AG08396 (cell line): Measurements from ENCODE around the gene PYHIN1.

Experiments used
- DNase-seq: peaks from one replicate; pipeline ENCODE4 v3.0.0; 2012; ENCODE audit warnings: low spot score, mixed read lengths

Gene PYHIN1

DNA sequence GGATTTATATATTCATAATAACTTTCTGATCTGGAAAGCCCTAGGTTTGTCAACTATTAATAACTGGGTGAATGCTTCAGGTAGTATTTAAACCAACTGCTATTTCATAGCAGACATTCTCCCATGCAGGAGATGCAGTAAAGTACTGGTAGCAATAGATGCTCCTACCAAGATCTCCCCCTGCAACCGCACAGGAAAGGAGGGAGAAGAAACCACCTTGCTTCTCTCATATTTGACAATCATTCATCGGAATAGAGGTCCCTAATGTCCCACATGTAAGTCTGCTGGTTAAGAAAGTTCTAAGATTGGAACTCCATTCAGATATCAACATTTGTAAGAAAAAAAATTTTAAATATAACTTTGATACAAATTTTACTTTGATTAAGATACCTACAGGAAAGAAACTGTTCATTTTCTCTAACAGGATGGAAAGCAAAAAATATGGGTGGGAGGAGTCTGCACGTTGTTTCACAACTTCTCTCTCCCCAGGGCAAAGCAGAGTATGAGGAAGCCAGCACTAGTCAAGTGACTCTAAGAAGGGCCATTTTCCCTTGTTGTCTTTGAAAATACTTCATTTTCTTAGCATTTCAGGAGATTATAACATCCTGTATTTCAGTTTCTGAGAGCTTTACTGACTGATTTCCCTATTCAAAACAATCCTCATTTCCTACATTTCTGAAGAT lies at the start of gene PYHIN1:
TSS of gene PYHIN1 (plus strand) at position 498 of the 683 bp plus-strand sequence. CDS start 5,359 bp downstream, outside the sequence.
- no peak for DNase-seq

- DNase-seq: no peak
Measured at GRCh38 chr1:158893654-158894053, 37.7 kb upstream of the PYHIN1 start.

DNA sequence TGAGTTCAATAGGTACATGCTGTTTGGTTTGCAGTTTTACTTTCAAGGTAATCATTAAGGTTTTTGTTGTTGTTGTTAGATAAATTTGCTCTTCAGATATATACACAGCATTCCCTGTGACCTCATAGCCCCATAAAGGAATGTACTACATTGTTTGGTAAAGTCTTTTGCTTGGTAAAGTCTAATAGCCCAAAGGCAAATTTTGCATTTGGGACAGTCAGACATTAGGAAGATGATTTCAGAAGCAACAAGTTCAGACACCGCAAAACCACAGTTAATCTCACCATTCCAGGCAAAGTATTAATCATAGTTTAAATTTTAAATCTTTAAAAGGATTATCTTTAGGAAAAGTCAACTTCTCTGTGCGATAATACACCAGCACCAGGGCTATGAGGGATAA lies 32.6 kb upstream of the PYHIN1 start:
- no peak for DNase-seq

- DNase-seq: no peak
Measured at GRCh38 chr1:158901623-158902022, 29.7 kb upstream of the PYHIN1 start.

DNA sequence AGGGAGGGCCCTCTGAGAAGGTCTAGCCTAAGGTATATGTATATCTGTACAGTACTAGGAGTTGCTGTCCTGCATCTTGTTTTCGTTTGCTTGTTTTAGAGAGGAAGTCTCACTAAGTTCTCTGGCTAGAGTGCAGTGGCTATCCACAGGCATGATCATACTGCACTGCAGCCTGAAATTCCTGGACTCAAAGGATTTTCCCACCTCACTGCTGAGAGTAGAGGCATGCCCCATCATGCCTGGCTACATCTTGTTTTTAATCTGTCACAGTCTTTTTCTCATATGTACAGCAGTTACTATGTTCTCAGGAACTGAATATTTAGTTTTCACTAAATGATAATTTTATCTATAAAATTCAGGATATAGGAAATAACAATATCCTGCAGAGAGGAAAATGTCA lies 15.3 kb upstream of the PYHIN1 start:
- no peak for DNase-seq

DNA sequence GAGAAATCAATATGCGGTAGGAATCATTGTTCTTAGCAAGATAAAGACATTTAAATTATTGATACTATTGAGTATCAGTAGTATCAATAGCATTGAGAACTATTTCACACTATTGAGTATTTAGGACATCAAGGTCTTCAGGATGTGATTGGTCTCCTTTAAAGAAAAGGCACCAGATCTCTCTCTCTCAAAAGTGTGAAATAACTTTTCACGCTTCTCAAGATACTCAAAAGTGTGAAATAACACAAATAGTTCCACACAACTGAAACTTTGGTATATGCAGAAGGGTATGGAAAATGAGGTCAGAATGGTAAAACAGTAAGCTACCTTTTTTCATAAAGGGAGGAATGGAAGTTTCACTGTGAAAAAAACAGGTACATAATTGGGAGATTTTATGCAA lies 6.7 kb upstream of the PYHIN1 start:
- DNase-seq: no peak

DNA sequence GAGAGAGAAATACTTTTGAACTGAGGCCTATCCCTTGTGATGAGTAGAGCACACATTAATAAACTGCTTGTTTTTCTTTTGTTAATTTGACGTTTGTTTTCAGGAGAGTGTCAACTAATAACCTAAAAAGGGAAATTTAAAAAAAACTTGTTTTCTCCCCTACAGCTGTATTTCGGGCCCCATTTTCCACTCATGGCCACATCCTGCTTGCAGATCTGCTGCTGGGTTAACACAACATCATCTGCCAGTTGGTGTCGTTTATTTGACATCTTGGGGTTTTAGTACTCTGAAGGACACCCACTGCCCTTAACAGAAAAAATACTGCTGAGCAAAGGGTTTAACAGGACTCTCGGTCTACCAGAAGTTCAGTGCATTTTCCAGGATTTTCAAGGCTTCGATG lies 848 bp upstream of the PYHIN1 start:
- no peak for DNase-seq

- no peak for DNase-seq
Measured at GRCh38 chr1:158932171-158932570, 819 bp downstream of the PYHIN1 start.

DNA sequence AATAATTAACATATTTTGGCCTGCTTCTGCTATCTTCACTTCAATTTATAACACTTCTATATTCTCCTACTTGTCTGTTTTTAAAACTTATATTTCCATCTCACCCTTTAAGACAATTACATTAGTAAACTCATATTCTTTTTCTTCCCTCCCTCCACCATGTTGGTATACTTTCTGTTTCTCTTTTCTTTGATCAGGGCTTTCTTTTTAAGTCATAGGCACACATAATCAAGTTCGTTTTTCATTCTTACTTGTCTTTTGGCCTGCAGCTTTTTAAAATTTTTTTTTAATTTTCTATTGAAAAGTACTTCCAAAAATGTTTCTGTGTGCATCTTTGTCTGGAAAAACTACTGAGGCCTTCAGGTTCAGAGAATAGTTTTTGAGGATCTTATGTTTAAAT lies 2.3 kb downstream of the PYHIN1 start:
- DNase-seq: no peak

DNA sequence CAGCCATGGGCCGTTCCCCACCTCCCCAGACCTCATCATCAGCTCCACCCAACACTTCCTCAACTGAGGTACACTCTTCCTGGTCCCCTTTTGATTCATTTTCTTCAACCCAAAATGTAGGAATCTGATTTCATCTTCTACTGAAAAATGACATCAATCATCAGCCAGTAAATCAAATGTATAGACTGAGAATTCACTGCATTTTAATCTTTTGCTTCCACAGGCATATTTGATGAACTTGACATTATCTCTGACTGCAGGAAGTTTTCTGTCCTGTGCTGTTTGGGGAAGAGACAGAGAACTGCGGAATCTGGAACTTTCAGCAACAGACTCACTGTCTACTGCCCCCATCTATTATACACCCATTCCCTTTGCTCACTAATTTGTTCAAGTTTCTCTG lies 7.8 kb downstream of the PYHIN1 start:
- no peak for DNase-seq

- no peak for DNase-seq
Measured at GRCh38 chr1:158941317-158941716, 10.0 kb downstream of the PYHIN1 start.

DNA sequence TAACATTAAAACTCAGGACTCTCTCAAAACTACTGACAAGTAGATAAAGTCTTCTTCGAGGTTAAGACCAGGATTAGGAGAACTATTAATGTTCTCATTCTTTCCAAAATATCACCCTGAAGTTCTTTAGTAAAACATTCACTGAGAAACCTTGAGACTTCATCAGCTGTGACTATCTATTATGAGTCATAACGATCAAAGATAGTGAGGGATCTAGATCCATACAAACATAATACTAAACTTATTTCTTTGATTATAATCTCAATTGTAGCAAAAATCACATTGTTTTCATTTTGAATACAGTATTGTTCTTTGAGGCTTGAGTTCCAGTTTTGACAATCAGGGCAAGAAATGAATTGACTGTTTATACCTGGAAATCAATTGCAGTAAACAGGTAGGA lies 11.1 kb downstream of the PYHIN1 start:
- no peak for DNase-seq

- DNase-seq: no peak
Measured at GRCh38 chr1:158943059-158943458, 11.7 kb downstream of the PYHIN1 start.

DNA sequence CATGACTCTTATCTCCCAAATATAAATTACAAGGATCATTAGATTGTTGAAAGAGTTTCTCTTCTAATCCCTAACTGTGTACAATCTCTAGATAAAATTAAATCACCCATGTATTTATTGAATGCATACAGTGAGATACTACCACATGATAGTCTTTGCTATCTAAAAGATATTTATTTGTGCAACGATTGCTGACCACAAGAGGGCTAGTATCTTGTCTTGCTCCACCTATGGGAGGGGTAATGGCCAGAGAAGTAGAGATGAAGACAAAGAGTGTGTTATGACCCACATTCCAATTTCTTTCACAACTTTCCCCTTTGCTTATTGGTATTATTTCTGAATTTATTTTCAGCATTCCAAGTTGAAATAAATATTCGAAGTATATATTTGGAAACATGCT lies 13.7 kb downstream of the PYHIN1 start:
- no peak for DNase-seq

GRCh38 chr1:158946785-158947184 lies 15.4 kb downstream of the PYHIN1 start:
- DNase-seq: no peak

DNA sequence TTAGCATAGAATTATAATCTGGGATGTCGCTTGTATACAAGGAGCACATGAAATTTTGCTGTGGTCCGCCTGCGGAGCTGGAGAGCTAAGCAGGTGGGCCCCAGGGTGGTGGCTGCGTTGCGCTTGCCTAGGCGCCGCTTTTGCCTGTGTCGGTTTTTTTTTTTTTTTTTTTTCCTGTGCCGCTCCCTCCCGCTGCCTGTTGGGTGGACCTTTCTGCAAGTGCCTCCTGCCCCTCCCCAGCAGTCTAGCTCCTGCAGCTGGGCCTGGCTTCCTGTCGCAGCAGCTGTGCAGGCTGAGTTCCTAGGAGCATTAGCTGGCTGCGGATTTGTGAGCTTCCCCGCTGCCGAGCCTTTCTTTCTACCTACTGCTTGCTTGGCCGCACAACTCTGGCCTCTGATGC lies 20.6 kb downstream of the PYHIN1 start:
- no peak for DNase-seq

DNA sequence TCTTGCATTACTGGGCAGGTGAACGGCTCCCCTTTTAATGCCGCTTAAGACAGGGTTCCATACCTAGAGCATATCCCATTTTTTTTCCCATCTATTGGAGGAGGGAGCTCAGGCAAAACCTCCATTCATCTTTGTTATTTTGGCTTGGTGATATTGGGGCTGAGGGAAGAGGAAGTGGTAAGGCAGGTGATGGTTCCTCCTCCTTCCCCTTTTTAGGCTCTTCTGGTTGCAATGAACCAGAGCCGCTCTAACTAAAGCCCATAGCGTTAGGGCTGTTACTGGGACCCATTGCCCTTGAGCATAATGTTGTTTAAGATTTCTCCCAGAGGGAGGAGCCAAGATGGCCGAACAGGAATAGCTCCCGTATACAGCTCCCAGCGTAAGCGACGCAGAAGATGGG lies 21.1 kb downstream of the PYHIN1 start:
- no peak for DNase-seq

- DNase-seq: no peak
Measured at GRCh38 chr1:158961178-158961577, 29.8 kb downstream of the PYHIN1 start.

DNA sequence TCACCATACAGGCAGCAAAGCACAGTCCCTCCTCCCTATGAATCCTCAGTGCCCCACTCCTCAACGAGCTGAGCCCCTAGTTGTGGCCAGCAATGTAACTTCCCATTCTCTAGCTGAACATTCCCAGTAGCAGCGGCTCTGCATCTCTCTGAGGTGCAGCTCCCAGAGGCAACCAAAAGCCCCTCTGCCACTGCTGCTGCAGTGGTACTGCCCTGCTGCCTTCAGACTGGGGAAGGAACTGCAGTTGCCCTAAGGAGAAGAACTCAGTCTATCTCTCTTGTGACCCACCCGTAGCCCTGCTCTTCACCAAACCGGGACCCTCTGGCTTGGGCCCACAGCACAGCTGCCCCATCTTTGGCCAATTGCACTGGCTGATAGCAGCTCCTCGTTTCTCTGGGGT lies 31.6 kb downstream of the PYHIN1 start:
- no peak for DNase-seq

GRCh38 chr1:158969166-158969565 lies 37.8 kb downstream of the PYHIN1 start:
- DNase-seq: no peak

- no peak for DNase-seq
Measured at GRCh38 chr1:158969855-158970254, 38.5 kb downstream of the PYHIN1 start.

- DNase-seq: no peak
Measured at GRCh38 chr1:158972841-158973240, 41.5 kb downstream of the PYHIN1 start.

- DNase-seq: no peak
Measured at GRCh38 chr1:158976219-158976618, 44.9 kb downstream of the PYHIN1 start.

DNA sequence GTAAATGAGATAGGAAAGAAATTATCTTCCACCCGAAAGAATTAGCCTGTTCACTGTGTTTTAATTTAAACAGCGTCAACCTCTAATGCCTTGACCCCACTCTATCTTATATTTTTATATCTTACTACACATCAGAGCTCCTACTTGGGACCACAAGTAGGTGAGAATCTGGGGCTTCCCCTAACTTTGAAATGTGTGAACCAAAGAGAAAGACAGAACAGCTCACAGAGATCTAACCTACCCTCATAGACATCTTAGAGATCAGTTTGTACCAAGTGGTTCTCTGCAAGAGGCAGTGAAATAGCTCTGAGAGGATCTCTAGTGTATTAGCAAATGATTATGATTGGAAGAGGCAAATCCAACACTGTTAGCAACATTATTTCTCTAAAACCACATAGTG lies 47.4 kb downstream of the PYHIN1 start:
- DNase-seq: no peak

DNA sequence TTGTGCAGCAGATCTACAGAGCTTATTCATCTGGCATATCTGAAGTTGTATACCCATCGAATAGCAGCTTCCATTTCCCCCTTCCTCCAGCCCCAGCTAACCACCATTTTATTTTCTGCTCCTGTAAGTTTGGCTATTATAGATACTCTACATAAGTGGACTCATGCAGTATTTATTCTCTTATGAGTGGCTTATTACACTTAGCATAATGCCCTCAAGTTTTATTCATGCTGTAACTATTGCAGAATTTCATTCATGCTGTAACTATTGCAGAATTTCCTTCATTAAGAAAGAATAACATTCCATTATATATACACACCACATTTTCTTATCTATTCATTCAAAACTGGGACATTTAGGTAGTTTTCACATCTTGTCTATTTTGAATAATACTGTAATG lies 47.9 kb downstream of the PYHIN1 start:
- DNase-seq: no peak
